ENCODE measurements around the gene MFF.

DNA sequence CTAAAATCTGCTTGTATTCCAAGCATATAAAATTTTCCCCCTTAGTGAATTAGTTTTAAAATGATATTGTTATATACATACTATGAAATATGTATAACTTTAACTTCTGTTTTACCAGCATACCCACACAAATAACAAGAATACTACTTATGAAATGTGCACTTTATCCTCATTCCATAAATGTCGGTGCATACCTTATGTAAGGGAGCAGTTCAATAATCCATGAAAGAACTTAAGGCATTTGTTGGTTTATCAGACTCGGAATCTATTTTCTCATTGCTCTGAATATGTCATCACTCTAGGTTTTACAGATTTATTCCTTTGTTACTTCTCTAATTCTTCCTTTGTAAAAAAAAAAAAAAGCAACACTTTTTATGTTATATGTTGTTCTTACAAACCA, 12.5 kb upstream of the MFF start:
- TF ChIP-seq, protein P1, sequence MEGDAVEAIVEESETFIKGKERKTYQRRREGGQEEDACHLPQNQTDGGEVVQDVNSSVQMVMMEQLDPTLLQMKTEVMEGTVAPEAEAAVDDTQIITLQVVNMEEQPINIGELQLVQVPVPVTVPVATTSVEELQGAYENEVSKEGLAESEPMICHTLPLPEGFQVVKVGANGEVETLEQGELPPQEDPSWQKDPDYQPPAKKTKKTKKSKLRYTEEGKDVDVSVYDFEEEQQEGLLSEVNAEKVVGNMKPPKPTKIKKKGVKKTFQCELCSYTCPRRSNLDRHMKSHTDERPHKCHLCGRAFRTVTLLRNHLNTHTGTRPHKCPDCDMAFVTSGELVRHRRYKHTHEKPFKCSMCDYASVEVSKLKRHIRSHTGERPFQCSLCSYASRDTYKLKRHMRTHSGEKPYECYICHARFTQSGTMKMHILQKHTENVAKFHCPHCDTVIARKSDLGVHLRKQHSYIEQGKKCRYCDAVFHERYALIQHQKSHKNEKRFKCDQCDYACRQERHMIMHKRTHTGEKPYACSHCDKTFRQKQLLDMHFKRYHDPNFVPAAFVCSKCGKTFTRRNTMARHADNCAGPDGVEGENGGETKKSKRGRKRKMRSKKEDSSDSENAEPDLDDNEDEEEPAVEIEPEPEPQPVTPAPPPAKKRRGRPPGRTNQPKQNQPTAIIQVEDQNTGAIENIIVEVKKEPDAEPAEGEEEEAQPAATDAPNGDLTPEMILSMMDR (IDR thresholded peaks at IDR 0.05): no peak
- TF ChIP-seq POLR2A (IDR thresholded peaks at IDR 0.05): no peak
